H4 (cell line): ENCODE data around the gene ADAMTS18. TPM values are rescaled to one million over a fixed set of nuclear protein-coding genes. Genes with fewer than 3 reads are reported as not detected.
A peak's percentile ranks its signal among the peaks of the same experiment; 100 is the strongest.

Experiments
- DNase-seq: peaks from one replicate; pipeline ENCODE4 v3.0.0-alpha.2; 2015; ENCODE audit warnings: low spot score
- total RNA-seq: library from RNA; depleted of rRNA; stranded (reverse); fragments of >200 nt; shearing (Covaris generic); gene quantifications from 2 replicates; pipeline ENCODE4 v1.2.3, GENCODE V29; 2014

ADAMTS18 gene
- total RNA-seq, 1 experiment from 2014 or later, result 0.10 TPM

DNA sequence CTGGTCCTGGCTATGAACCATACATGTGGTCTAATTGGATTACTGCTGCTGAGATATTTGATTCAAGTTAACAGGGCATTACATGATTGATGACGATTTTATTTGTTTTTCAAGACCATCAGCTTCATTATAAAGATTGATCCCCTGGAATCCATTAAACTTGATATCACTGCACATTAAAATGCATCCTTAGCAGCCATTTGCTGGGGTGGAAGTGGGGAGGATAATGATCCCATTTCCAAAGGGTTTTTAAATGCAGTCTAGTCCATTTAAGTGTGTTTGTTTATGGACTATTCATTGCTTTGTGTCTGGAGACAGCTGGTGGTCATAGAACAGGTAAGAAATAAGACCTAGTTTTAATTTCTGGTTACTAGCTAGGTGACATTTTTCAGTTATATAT lies 40.9 kb downstream of the ADAMTS18 start:
- DNase-seq, result no peak

GRCh38 chr16:77387815-77388209 lies 47.0 kb downstream of the ADAMTS18 start:
- no peak for DNase-seq

DNA sequence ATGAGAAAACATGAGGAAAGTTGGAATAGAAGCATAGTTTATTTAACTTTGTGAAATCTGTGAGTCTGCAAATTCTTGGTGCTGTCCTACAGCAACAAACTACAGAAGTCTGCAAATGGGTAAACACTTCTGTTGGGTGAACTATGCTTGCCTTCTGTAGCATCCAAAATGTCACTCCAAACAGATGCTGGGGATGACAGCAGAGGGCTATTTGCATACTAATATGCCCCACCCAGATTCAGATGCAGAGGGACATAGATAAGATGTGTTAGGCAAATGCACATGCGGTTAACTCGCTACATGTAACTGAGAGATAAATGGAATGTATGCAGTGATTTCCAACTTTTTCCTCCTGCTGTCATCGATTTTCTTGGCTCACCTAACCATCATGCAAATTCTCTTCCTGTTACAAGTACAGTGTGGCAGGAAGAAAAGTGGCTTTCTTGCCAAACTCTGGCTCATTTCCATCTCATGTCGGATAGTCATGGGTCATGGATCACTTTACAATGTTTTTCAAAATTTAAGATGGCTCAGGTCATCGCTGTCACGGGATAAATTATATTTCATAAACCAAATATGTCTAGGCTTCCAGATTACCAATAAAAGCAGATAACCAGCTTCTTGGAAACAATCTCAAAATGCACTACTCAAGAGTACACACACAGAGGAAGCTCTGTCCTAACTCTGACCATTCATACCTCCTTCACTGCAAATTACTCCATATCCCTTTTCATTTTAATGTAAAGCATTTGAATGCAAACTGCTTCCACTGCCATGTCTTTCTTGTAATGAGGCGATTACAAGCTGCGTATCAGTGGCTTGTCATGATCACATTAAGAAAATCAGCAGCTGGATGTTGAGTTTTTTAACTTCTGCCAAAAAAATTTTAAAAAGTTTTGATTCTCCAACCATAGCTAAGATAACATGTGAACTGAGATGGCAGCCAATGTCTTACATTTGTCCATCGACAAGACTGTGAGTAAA lies 47.7 kb downstream of the ADAMTS18 start:
- DNase-seq, result no peak

DNA sequence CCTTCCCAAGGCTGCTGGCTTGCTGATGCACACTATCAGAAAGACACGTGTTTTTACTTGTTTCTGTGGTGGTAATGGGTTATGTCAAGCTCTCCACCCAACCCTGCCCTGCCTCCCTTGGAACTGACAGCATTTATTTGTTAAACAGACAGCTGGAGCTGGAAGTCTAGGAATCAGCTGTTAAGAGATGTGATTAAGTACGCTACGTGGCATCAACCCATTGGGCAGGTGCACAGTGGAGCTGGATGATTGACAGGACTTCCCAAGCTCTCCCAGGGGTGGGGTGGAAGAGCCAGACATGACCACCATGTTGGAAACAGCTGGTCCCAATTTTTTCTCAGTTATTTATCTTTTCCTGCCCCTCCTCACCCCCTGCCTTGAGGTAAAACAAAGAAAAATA lies 49.4 kb downstream of the ADAMTS18 start:
- DNase-seq, result no peak

DNA sequence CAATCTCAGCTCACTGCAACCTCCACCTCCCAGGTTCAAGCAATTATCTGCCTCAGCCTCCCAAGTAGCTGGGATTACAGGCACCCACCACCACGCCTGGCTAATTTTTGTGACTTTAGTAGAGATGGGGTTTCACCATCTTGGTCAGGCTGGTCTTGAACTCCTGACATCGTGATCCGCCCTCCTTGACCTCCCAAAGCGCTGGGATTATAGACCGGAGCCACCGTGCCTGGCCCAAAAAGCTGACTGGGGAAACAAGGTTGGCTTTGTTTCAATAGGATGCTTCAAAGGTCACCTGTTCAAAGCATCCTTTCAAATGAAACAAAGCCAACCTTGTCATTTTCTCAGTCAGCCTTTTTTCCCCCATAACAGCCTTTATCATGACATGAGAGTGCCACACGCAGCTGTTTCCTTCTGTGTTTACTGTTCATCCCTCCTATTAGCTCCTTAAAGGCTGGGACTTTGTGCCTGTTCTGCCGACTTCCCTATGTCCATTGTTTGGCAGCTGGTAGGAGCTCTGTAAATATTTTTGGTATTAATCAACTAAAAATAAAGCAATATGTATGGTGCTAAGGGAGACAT lies 51.1 kb downstream of the ADAMTS18 start:
- DNase-seq, result no peak

GRCh38 chr16:77376358-77376757 lies 58.5 kb downstream of the ADAMTS18 start:
- DNase-seq, result no peak

GRCh38 chr16:77375396-77375795 lies 59.4 kb downstream of the ADAMTS18 start:
- no peak for DNase-seq

DNA sequence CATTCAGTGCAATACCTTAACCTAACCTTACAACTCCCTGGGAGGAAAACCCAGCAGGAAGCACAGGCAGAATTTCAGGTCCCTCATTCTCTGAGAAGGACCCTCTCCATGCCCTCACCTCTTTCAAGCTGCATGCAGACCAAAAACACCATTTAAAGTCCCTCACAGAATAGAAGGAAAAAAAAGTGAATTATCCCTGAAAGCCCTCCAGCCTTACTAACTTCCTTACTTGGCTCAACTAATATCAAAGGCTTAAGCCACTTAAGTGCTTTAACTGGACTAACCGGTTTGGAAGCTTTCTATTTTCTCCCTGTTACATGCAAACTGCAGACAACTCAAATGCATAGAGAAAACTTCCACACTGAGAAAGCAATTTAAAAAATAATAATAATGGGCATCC lies 60.5 kb downstream of the ADAMTS18 start:
- no peak for DNase-seq

DNA sequence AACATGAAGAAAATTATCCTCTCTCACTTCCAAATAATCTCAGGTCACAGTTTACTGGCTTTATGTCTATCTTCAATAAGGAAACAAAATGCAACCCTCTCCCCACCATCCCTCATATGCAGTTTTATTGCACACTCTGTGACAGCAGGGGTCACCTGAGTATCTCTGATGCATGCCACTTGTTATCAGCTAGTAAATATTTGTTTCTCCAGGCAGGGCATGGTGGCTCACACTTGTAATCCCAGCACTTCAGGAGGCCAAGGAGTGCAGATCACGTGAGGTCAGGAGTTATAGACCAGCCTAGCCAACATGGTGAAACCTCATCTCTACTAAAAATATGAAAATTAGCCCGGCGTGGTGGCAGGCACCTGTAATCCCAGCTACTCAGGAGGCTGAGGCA lies 61.1 kb downstream of the ADAMTS18 start:
- no peak for DNase-seq

DNA sequence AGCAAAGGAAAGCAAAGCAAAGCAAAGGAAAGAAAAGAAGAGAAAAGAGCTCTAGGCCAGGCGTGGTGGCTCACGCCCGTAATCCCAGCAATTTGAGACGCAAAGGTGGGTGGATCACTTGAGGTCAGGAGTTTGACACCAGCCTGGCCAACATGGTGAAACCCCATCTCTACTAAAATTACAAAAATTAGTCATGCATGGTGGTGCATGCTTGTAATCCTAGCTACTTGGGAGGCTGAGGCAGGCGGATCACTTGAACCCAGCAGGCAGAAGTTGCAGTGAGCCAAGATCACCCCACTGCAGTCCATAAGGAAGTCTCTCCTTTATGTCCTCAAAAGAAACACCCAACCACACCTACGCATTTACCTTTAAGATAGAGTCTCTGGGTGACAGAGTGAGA lies 70.1 kb downstream of the ADAMTS18 start:
- no peak for DNase-seq

- peak; percentile 33 for DNase-seq
Measured at GRCh38 chr16:77359065-77359502, 75.8 kb downstream of the ADAMTS18 start.

DNA sequence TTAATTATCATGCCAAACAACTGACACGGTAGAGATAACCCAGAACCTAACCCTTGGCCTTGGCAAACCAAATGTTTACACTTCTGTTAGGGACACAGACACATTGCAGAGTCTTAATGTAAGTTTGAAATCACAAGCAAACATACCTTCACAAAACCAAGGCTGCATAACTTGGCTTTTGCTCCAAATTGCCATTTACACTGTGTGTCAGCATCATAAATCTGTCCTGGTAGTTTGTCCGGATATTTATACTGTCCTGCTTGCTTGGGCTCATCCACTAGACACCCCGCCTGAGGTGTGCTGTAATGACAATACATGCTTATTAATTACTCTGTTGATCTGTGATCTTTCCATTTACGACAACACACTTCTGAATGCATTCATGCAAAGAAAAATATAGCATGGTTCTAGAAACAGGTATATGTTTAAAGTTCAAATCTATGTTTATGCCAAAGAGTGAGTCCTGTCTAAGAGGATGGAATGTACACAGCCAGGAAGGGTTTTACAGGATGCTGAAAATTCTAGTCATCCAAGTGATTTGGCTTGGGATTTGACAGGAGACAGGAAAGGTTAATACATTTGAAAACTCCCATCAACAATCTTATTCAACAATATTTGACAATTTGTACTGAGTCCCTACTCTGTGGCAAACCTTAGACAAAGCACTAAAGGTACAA lies 81.1 kb downstream of the ADAMTS18 start:
- no peak for DNase-seq

DNA sequence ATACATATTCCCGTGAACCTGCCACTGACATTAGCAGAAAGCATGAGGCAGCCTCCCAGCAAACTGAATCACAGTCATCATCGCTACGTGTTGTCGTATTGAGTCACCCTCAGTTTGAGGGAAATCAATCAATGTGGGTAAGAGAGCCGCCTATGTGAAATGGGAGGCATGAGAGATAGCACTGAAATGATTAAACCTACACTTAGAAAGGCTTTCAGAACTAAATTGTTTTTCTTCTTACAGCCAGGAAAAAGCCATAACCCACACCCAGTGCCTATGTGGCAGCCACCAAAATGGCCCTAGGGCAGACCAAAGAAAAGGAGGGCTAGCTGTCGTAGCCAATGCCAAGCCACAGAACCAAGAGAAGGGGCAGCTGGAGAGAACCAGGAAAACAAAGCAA lies 90.5 kb downstream of the ADAMTS18 start:
- peak; percentile 75 for DNase-seq

DNA sequence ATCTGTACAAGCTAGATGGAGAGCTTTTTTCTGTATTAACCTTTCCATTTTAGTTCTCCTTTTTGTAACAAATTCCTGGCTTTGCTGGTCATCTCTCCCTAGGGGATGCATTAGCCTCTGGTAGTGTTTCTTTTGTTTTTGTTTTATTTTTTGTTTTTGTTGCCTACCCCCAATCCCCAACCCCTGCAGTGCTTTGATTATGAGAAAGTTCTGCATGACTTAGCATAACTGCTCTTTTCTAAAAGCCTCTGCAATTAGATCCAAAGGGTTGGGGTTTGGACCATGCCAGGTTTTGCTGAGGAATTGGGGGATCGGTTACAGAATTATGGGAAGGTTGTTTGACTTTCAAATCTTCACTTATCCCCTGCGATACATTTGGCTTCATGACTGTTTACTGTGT lies 98.2 kb downstream of the ADAMTS18 start:
- DNase-seq, result peak; percentile 22

GRCh38 chr16:77335652-77336234 lies 99.1 kb downstream of the ADAMTS18 start:
- DNase-seq, result no peak

DNA sequence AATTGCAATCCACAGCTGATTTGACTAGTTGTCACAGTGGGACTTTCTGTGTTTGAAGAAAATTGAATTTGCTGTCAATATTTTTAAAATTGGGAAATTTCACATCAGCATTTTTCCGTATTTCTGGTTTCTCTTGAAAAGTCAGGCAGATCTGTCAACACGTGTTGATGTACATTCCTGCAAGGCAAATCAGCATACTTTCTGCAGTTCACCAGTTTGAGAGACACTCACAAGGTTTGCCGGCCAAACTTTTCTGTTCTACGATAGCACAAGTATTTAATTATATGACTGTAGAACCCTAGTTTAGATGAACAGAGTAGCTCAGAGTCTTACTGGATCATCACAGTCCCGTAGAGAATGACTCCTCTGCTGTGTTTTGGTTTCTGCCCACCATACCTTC lies 102.0 kb downstream of the ADAMTS18 start:
- DNase-seq, result no peak

GRCh38 chr16:77331802-77332586 lies 102.8 kb downstream of the ADAMTS18 start:
- DNase-seq, result no peak

- no peak for DNase-seq
Measured at GRCh38 chr16:77331043-77331442, 103.8 kb downstream of the ADAMTS18 start.

GRCh38 chr16:77330332-77331042 lies 104.3 kb downstream of the ADAMTS18 start:
- no peak for DNase-seq

GRCh38 chr16:77328768-77329167 lies 106.1 kb downstream of the ADAMTS18 start:
- DNase-seq, result no peak

GRCh38 chr16:77328274-77328673 lies 106.6 kb downstream of the ADAMTS18 start:
- DNase-seq, result no peak
